Left renal cortex interstitium (tissue), 4 donors: Measurements from ENCODE around the gene TTYH1. TPM values are rescaled to one million over a fixed set of nuclear protein-coding genes. Genes with fewer than 3 reads are reported as not detected.
A peak's percentile ranks its signal among the peaks of the same experiment; 100 is the strongest.
"Not testable (repeated sequence)": the region's sequence is repeated elsewhere in the genome, so short reads cannot be mapped to it uniquely, and the experiment has no call there.

Experiments used
- DNase-seq, 4 donors: peaks; one replicate each; pipeline ENCODE4 v3.0.0-alpha.2; 2013; ENCODE audit warnings: low read depth in 4 of 4, low spot score in 2 of 4, missing footprints in 1 of 4
- polyA plus RNA-seq, 4 donors: library from polyadenylated mRNA; unstranded; fragments of 120-200 nt; gene quantifications; one replicate each; pipeline ENCODE4 v1.2.1, GENCODE V29; 2013; ENCODE audit not compliant: insufficient read length in 4 of 4

Gene TTYH1
- polyA plus RNA-seq, 4 donors = 5.6 to 14.1 (median 10.6) TPM

DNA sequence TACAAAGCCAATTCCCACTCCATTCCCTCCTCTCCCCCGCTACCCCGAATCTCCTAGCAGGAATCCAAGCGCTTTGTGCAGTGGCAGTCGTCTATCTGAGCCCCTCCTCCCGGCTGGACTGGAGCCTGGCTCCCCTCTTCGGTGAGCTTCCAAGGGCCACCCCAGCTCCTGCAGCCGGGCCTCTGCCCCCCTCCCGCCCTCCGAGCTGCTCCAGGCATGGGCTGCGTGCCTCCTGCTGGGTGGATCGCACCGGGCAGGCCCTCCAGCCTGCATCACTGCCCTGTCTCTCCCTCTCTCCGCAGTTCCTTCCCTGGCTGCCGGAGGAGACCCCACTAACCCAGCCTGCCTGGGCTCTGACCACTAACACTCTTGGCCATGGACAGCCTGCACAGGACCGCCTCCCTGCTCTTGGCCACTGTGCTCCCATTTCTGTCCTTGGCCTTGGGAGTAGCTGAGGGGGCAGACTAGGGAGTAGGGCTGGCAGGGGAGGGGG, 20.8 kb downstream of the TTYH1 start:
- DNase-seq = no peak

- no peak for DNase-seq
Observed at GRCh38 chr19:54436628-54437252, 21.5 kb downstream of the TTYH1 start.

DNA sequence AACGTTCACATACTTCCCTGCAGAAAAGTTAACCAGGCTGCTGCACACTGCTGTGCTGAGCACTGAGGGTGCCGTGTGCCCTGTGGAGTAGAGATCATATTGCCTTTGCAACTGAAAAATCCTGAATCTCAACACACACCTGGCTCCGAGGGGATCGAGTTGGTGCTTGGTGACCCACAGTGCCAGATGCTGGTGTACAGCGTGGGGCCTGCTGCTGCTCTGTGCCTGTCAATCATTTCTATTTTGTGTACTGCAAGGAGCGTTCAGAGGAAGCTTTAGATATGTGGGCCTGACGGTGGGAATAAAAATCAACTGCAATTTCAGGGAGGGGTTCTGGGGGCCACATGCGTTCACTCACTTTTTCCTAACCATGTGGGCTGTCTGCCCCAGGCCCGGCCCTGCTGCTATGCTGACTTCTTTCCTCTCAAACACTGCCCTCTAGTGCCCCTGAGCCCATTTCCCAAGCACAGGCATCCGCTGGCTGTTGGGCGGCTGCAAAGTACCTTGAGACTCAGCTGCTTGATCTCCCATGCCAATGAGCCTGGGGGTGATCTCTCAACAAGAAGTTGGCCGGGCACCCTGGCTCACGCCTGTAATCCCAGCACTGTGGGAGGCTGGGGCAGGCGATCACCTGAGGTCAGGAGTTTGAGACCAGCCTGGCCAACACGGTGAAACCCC, 24.0 kb downstream of the TTYH1 start:
- no peak for DNase-seq

GRCh38 chr19:54440641-54441040, 25.4 kb downstream of the TTYH1 start:
- DNase-seq = no peak

GRCh38 chr19:54444737-54445136, 29.5 kb downstream of the TTYH1 start:
- DNase-seq = no peak

GRCh38 chr19:54446349-54446748, 31.1 kb downstream of the TTYH1 start:
- DNase-seq = not testable (repeated sequence)

- DNase-seq = no peak
Observed at GRCh38 chr19:54448040-54448773, 32.9 kb downstream of the TTYH1 start.

DNA sequence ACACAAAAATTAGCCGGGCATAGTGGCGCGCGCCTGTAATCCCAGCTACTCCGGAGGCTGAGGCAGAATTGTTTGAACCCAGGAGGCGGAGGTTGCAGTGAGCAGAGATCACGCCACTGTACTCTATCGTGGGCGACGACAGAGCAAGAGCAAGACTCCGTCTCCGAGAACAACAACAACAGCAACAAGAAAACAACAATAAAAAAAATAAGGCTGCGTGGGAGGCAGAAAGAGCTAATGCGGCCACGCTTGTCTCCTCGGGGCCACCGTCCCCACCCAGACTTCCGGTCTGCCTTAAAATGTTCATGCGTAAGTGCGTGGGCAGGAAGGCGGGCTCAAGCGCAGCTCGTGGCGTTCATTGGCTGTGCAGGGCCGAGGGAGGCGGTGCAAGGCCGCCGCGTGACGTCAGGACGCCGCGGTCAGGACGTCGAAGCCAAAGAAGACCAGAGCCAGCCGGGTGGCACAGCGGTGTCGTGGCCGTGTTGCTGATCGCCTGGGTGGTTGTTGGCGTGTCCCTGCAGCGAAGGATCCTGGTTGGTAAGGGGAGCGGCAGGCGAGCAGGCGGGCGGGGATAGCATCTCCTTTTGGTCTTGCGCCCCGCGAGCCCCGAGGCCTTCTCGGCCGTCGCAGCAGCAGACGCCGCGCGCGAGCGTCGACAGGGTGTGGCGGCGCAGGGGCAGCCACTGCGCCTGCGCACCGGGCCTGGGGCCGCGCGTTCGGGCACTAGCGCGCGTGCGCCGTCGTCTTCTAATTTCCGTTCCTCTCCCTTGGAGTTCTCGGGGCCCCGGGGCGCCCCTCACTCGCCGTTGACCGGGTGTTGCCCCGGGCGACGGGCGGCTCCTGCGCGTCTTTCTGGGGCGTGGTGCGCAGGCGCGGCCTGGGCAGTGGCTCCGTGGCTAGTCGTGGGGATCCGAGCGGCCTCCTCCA, 33.8 kb downstream of the TTYH1 start, which contains the start of gene LENG8:
Gene LENG8, plus strand, starts transcription at position 426 of the 927 bp plus-strand sequence. CDS start 2,146 bp downstream, outside the sequence.
- DNase-seq = peak; percentile 95 to 97 (median 96)

GRCh38 chr19:54449701-54450069, 34.4 kb downstream of the TTYH1 start:
- no peak for DNase-seq

GRCh38 chr19:54451331-54451871, 36.1 kb downstream of the TTYH1 start:
- DNase-seq = no peak

DNA sequence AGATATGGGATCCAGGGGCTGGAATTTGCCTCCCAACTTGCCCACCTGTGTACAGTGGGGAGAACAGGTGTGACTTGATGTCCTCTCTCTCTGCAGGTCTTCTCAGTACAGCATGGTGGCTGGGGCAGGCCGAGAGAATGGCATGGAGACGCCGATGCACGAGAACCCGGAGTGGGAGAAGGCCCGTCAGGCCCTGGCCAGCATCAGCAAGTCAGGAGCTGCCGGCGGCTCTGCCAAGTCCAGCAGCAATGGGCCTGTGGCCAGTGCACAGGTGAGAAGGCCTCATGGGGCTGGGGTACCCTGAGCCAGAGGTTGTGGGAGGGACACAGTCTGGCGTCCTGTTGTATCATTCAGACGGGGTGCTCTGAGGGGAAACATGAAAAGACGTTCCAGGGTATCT, 36.7 kb downstream of the TTYH1 start:
- no peak for DNase-seq

DNA sequence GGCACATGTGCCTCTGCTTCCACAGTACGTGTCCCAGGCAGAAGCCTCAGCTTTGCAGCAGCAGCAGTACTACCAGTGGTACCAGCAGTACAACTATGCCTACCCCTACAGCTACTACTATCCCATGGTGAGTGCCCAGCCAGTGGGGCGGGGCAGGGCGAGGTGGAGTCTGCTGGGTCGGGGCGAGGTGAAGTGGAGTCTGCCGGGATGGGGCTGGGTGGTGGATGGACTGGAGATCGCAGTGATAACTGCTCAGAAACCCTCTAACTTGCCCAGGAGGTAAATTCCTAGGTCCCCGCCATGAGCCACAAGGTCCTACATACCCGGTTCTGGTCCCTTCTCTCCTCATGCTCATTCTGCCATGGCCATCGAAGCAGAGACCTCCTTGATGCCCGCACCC, 37.4 kb downstream of the TTYH1 start:
- DNase-seq = no peak

GRCh38 chr19:54453921-54454780, 38.9 kb downstream of the TTYH1 start:
- no peak for DNase-seq

DNA sequence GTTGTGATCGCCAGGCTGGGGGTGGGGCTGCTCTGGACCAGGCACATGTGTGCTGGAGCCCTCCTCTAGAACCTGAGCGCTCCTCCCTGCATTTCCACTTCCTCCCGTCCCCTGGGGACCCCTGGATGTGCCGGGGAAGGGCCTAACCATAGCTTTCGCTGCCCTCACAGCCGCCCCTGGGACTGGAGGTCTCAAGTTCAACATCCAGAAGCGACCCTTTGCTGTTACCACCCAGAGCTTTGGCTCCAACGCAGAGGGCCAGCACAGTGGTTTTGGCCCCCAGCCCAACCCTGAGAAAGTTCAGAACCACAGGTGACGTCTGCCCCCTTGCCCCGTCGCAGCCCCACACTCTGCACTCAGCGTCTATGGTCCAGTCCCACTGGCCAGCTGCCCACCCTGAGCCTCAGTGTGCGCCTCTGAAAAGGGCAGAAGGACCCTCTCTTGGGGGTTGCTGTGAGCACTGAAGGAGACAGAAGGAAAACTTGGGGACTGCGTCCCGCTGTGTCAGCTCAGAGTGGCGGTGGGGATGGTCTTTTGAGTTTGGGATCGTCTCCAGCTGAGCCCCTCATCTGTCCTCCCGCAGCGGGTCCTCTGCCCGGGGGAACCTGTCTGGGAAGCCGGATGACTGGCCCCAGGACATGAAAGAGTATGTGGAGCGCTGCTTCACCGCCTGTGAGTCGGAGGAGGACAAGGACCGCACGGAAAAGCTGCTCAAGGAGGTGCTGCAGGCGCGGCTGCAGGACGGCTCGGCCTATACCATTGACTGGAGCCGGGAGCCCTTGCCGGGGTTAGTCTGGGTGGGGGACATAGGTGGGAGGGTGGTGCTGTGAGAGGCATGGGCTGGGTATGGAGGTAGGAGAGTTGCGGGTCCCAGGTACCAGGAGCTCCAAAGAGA, 39.8 kb downstream of the TTYH1 start:
- no peak for DNase-seq

GRCh38 chr19:54455786-54456422, 40.6 kb downstream of the TTYH1 start:
- DNase-seq = no peak

DNA sequence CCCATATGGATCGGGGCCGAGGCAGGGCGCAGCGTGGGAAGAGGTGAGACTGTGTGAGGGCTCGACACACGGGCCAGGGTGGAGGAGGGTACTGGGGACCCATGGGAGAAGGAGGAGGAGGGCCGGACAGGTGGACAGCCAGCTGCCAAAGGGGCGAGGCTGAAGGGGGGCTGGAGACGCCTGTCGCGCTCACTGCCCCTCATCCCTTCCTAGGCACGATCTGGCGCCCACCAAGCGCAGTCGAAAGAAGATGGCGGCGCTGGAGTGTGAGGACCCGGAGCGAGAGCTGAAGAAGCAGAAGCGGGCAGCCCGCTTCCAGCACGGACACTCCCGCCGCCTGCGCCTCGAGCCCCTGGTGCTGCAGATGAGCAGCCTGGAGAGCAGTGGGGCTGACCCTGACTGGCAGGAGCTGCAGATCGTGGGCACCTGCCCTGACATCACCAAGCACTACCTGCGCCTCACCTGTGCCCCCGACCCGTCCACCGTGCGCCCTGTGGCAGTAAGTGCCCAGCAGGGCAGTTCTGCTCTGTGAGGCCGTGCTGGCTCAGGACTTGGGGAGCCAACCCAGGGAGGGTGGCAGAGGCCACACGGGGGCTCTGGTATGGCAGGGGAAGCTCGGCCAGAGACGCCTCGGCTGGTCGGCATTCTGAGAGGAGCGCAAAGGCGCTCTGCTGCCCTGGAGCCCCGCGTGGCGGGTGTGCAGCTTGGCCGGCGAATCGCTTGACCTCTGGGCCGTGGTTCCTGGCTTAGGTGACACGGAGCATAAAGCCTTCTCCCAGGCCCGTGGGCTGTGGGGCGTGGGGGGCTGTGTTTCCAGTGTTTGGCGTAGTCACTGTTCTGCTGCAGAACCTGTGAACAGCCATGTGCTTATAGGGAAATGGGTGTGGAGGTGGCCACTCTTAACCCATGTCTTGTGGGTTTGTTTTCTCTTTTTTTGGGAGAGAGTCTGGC, 41.4 kb downstream of the TTYH1 start:
- DNase-seq = no peak
